ENCODE measurements around the gene DSC2.
"Not testable (repeated sequence)": the region's sequence is repeated elsewhere in the genome, so short reads cannot be mapped to it uniquely, and the experiment has no call there.

Gene DSC2

DNA sequence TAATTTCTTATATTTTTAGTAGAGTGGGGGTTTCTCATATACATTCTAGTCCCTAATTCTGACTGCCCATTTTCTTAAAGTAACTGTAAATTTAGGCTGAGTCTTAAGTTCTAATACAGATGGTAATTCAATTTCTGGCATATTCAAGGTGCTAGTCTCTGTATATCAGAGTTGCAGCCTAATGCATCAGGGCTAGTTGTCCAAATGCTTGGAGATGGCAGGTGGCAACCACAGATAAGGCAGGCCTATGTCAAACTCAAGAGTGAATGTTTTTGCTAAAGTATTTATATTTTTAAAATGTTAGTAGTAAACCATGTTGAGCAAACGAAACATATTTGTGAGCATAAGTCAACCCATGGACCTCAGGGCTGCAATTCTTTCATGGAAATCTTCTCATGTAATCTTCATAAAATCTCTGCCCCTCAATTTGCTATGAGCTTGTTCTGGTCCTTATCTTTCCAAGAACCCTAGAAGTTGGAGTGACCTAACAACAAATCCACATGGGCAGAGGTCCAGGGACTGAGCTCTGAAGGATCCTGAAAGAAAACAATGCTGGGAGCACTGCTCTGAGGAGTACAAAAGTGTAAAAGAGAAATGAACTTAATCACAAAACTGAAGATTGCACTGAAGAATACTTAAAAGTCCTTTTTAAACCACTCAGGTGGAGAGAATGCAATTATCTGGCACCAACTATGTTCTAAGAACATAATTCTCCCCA is 27.3 kb upstream of the DSC2 start:
- Histone ChIP-seq H3K27ac (ENCODE audit: low read length) (no peak overlapping the region), H3K79me2 (ENCODE audit: insufficient read depth, low read length) (no peaks in the 10 kb centered on the region), H3K36me3 (ENCODE audit: insufficient read depth, low read length) (no peaks in the 10 kb centered on the region), H3K4me3 (ENCODE audit: low read depth in 1 of 2, low read length in 2 of 2) (no peak overlapping the region), H3K4me1 (ENCODE audit: insufficient read depth, low read length) (no peaks in the 10 kb centered on the region), H3K9me3 (ENCODE audit: insufficient read depth, low read length, severe bottlenecking) (no peaks in the 10 kb centered on the region), H4K20me1 (ENCODE audit: insufficient read depth, low read length) (no peaks in the 10 kb centered on the region), H3K27me3 (ENCODE audit: insufficient read depth, low read length, poor library complexity) (no peaks in the 10 kb centered on the region), H3K9ac (ENCODE audit: low read depth, low read length) (no peak overlapping the region), H3K4me2 (ENCODE audit: insufficient read depth, low read length) (no peak overlapping the region), H2AFZ (ENCODE audit: low read depth, low read length) (no peak overlapping the region)
- DNase-seq (no peak), ATAC-seq (ENCODE audit: insufficient read depth, low read depth) (no peak)
- TF ChIP-seq EZH2 (IDR thresholded peaks at IDR 0.05; ENCODE audit: borderline replicate concordance, low read depth, low read length, severe bottlenecking), result no peak
- TF ChIP-seq, protein P1, sequence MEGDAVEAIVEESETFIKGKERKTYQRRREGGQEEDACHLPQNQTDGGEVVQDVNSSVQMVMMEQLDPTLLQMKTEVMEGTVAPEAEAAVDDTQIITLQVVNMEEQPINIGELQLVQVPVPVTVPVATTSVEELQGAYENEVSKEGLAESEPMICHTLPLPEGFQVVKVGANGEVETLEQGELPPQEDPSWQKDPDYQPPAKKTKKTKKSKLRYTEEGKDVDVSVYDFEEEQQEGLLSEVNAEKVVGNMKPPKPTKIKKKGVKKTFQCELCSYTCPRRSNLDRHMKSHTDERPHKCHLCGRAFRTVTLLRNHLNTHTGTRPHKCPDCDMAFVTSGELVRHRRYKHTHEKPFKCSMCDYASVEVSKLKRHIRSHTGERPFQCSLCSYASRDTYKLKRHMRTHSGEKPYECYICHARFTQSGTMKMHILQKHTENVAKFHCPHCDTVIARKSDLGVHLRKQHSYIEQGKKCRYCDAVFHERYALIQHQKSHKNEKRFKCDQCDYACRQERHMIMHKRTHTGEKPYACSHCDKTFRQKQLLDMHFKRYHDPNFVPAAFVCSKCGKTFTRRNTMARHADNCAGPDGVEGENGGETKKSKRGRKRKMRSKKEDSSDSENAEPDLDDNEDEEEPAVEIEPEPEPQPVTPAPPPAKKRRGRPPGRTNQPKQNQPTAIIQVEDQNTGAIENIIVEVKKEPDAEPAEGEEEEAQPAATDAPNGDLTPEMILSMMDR (IDR thresholded peaks at IDR 0.05; ENCODE audit: borderline replicate concordance, extremely low read depth, low read length, poor library complexity, severe bottlenecking), result no peak

DNA sequence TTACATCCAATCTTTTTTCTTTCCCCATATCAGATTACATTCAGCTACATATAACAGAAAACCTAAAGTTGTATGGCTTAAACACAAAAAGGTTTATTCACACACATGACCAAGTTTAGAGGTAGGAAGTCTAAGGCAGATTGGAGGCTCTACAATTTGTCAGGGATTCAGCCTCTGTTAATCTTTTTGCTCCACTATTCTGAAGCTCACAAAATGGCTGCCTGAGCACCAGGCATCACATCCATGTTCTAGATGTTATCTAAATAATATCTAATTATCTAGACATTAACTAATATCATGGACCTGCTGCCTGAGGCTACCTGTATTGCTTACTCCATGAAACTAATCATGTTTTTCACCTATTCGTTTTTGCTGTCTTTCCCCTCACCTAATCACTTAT is 23.7 kb upstream of the DSC2 start:
- Histone ChIP-seq H3K36me3 (ENCODE audit: insufficient read depth, low read length) (no peaks in the 10 kb centered on the region), H3K4me3 (ENCODE audit: low read depth in 1 of 2, low read length in 2 of 2) (no peak overlapping the region), H3K4me2 (ENCODE audit: insufficient read depth, low read length) (no peak overlapping the region), H2AFZ (ENCODE audit: low read depth, low read length) (no peak overlapping the region), H3K27ac (ENCODE audit: low read length) (no peak overlapping the region), H3K9ac (ENCODE audit: low read depth, low read length) (no peak overlapping the region), H3K4me1 (ENCODE audit: insufficient read depth, low read length) (no peaks in the 10 kb centered on the region), H3K27me3 (ENCODE audit: insufficient read depth, low read length, poor library complexity) (no peaks in the 10 kb centered on the region), H3K79me2 (ENCODE audit: insufficient read depth, low read length) (no peaks in the 10 kb centered on the region), H3K9me3 (ENCODE audit: insufficient read depth, low read length, severe bottlenecking) (no peaks in the 10 kb centered on the region), H4K20me1 (ENCODE audit: insufficient read depth, low read length) (no peaks in the 10 kb centered on the region)
- no peak for ATAC-seq (ENCODE audit: insufficient read depth, low read depth)
- TF ChIP-seq EZH2 (IDR thresholded peaks at IDR 0.05; ENCODE audit: borderline replicate concordance, low read depth, low read length, severe bottlenecking), result no peak
- TF ChIP-seq, protein P1 (IDR thresholded peaks at IDR 0.05; ENCODE audit: borderline replicate concordance, extremely low read depth, low read length, poor library complexity, severe bottlenecking), result no peak
- no peak for DNase-seq

- H3K4me1 ChIP-seq (ENCODE audit: insufficient read depth, low read length); DNase-seq; H3K27ac ChIP-seq (ENCODE audit: low read length); H4K20me1 ChIP-seq (ENCODE audit: insufficient read depth, low read length); H3K9me3 ChIP-seq (ENCODE audit: insufficient read depth, low read length, severe bottlenecking); H3K4me2 ChIP-seq (ENCODE audit: insufficient read depth, low read length); H3K79me2 ChIP-seq (ENCODE audit: insufficient read depth, low read length); ATAC-seq (ENCODE audit: insufficient read depth, low read depth); H3K36me3 ChIP-seq (ENCODE audit: insufficient read depth, low read length); H3K27me3 ChIP-seq (ENCODE audit: insufficient read depth, low read length, poor library complexity); H3K4me3 ChIP-seq (ENCODE audit: low read depth in 1 of 2, low read length in 2 of 2); H3K9ac ChIP-seq (ENCODE audit: low read depth, low read length); H2AFZ ChIP-seq (ENCODE audit: low read depth, low read length): not testable (repeated sequence)
These were observed 20.9 kb upstream of the DSC2 start for GRCh38 chr18:31123125-31123524.

- H3K4me2 ChIP-seq (ENCODE audit: insufficient read depth, low read length), result no peak overlapping the region
- no peak overlapping the region for H2AFZ ChIP-seq (ENCODE audit: low read depth, low read length)
- H3K79me2 ChIP-seq (ENCODE audit: insufficient read depth, low read length), result no peaks in the 10 kb centered on the region
- H3K4me1 ChIP-seq (ENCODE audit: insufficient read depth, low read length), result no peaks in the 10 kb centered on the region
- ATAC-seq (ENCODE audit: insufficient read depth, low read depth) (no peak), DNase-seq (no peak)
- no peak for TF ChIP-seq EZH2 (IDR thresholded peaks at IDR 0.05; ENCODE audit: borderline replicate concordance, low read depth, low read length, severe bottlenecking)
- TF ChIP-seq, protein P1 (IDR thresholded peaks at IDR 0.05; ENCODE audit: borderline replicate concordance, extremely low read depth, low read length, poor library complexity, severe bottlenecking), result no peak
- no peaks in the 10 kb centered on the region for H3K36me3 ChIP-seq (ENCODE audit: insufficient read depth, low read length)
- H3K9me3 ChIP-seq (ENCODE audit: insufficient read depth, low read length, severe bottlenecking), result no peaks in the 10 kb centered on the region
- H3K27me3 ChIP-seq (ENCODE audit: insufficient read depth, low read length, poor library complexity), result no peaks in the 10 kb centered on the region
- H3K9ac ChIP-seq (ENCODE audit: low read depth, low read length), result no peak overlapping the region
- no peak overlapping the region for H3K27ac ChIP-seq (ENCODE audit: low read length)
- no peaks in the 10 kb centered on the region for H4K20me1 ChIP-seq (ENCODE audit: insufficient read depth, low read length)
- no peak overlapping the region for H3K4me3 ChIP-seq (ENCODE audit: low read depth in 1 of 2, low read length in 2 of 2)
These were observed 18.4 kb upstream of the DSC2 start for GRCh38 chr18:31120594-31120993.
